ENCODE results near the gene PTPN20.

- TF ChIP-seq CTCF (conservative IDR thresholded peaks at IDR 0.05; ENCODE audit: low read length) = no peak
- TF ChIP-seq EZH2phosphoT487 (IDR thresholded peaks at IDR 0.05; ENCODE audit: borderline replicate concordance, low read depth, low read length) = no peak
These were observed 111.3 kb downstream of the PTPN20 start for GRCh38 chr10:47022311-47023131.

Data from OCI-LY7 (cell line).